Colon (tissue), 2 donors: ENCODE data around the gene PHF19.

Experiments used
- FAIRE-seq: peaks from 2 replicates; lab custom pipeline; 2012; peaks lifted over from hg19 to GRCh38; lab: Jason Lieb, UNC
- donor health status: control.
- donor health status: control.

Gene PHF19

GRCh38 chr9:120872791-120873502, 4.0 kb downstream of the PHF19 start:
- no peak for FAIRE-seq

GRCh38 chr9:120870206-120870605, 6.8 kb downstream of the PHF19 start:
- FAIRE-seq: no peak

GRCh38 chr9:120869726-120870125, 7.3 kb downstream of the PHF19 start:
- FAIRE-seq: no peak

- FAIRE-seq: no peak
Observed at GRCh38 chr9:120869360-120869687, 7.7 kb downstream of the PHF19 start.

- no peak for FAIRE-seq
Observed at GRCh38 chr9:120868676-120869359, 8.2 kb downstream of the PHF19 start.

GRCh38 chr9:120868339-120868675, 8.7 kb downstream of the PHF19 start:
- FAIRE-seq: no peak

- no peak for FAIRE-seq
Observed at GRCh38 chr9:120867676-120868338, 9.2 kb downstream of the PHF19 start.

GRCh38 chr9:120866651-120867050, 10.3 kb downstream of the PHF19 start:
- no peak for FAIRE-seq

- no peak for FAIRE-seq
Observed at GRCh38 chr9:120865809-120866208, 11.2 kb downstream of the PHF19 start.

- FAIRE-seq: no peak
Observed at GRCh38 chr9:120865176-120865575, 11.8 kb downstream of the PHF19 start.

GRCh38 chr9:120864719-120865118, 12.3 kb downstream of the PHF19 start:
- no peak for FAIRE-seq

- FAIRE-seq: no peak
Observed at GRCh38 chr9:120863833-120864232, 13.2 kb downstream of the PHF19 start.

GRCh38 chr9:120862452-120862851, 14.5 kb downstream of the PHF19 start:
- FAIRE-seq: no peak

GRCh38 chr9:120861935-120862334, 15.1 kb downstream of the PHF19 start:
- FAIRE-seq: no peak

- no peak for FAIRE-seq
Observed at GRCh38 chr9:120860083-120860482, 16.9 kb downstream of the PHF19 start.

- no peak for FAIRE-seq
Observed at GRCh38 chr9:120859361-120859760, 17.6 kb downstream of the PHF19 start.

GRCh38 chr9:120857902-120858301, 19.1 kb downstream of the PHF19 start:
- FAIRE-seq: no peak

- no peak for FAIRE-seq
Observed at GRCh38 chr9:120857481-120857880, 19.5 kb downstream of the PHF19 start.

GRCh38 chr9:120856700-120857099, 20.3 kb downstream of the PHF19 start:
- no peak for FAIRE-seq

GRCh38 chr9:120855827-120856670, 20.9 kb downstream of the PHF19 start:
- FAIRE-seq: no peak

- FAIRE-seq: no peak
Observed at GRCh38 chr9:120854596-120855327, 22.2 kb downstream of the PHF19 start.

- no peak for FAIRE-seq
Observed at GRCh38 chr9:120853198-120853597, 23.8 kb downstream of the PHF19 start.
